IMR-90 (cell line): ENCODE results near the gene ACKR2. TPM values are rescaled to one million over a fixed set of nuclear protein-coding genes. Genes with fewer than 3 reads are reported as not detected.

Experiments
- ATAC-seq: fragments of 200-7000 bp; cut with Tn5 transposase; 2 replicates; pipeline ENCODE4 v1.9.1; 2020; ENCODE audit warnings: low read depth, mild to moderate bottlenecking, moderate library complexity
- BruUV-seq: library from RNA; stranded (reverse); fragments of 400-500 nt; replicated peaks from 2 replicates; lab custom pipeline; 2021; lab: Mats Ljungman, UMichigan
- CTCF ChIA-PET: fragments of 300-600 bp; formaldehyde crosslinking; extraction: SDS; loops from one replicate; lab custom pipeline; 2021; ENCODE audit warnings: antibody characterized with exemption; lab: Yijun Ruan, JAX
- POLR2A ChIA-PET: fragments of 300-600 bp; sonication (Branson Sonifier 250); formaldehyde crosslinking; loops from one replicate; lab custom pipeline; 2022; ENCODE audit warnings: antibody characterized with exemption; ENCODE audit not compliant: unreplicated experiment; lab: Charles Lee
- DNase-seq: peaks from one replicate; pipeline ENCODE4 v3.0.0; 2013
- H2AFZ ChIP-seq: replicated peaks from 2 replicates; pipeline ENCODE3; 2013; ENCODE audit warnings: low read length, mild to moderate bottlenecking; ENCODE audit not compliant: poor library complexity
- H2AK5ac ChIP-seq: 2 replicates; pipeline ENCODE4 v1.6.1; 2013; ENCODE audit warnings: low read depth, low read length, inconsistent platforms
- H2AK9ac ChIP-seq: replicated peaks from 2 replicates; pipeline ENCODE3; 2013; ENCODE audit warnings: mild to moderate bottlenecking, low read depth, low read length, moderate library complexity; ENCODE audit not compliant: poor library complexity
- H2BK120ac ChIP-seq: 2 replicates; pipeline ENCODE4 v1.6.1; 2013; ENCODE audit warnings: low read depth, low read length, inconsistent platforms
- H2BK15ac ChIP-seq: 3 replicates; pipeline ENCODE4 v1.6.1; 2013; ENCODE audit warnings: low read depth, low read length, inconsistent platforms
- H2BK20ac ChIP-seq: 2 replicates; pipeline ENCODE4 v1.6.1; 2013; ENCODE audit warnings: low read depth, mild to moderate bottlenecking, inconsistent platforms, low read length, moderate library complexity
- H2BK5ac ChIP-seq: 2 replicates; pipeline ENCODE4 v1.6.1; 2013; ENCODE audit warnings: mild to moderate bottlenecking, low read depth, low read length, inconsistent platforms; ENCODE audit not compliant: poor library complexity, severe bottlenecking
- H3K14ac ChIP-seq: replicated peaks from 2 replicates; pipeline ENCODE4 v1.6.1; 2013; ENCODE audit warnings: low read depth, low read length, inconsistent platforms
- H3K18ac ChIP-seq: 2 replicates; pipeline ENCODE4 v1.6.1; 2013; ENCODE audit warnings: low read depth, low read length, control low read depth
- H3K23ac ChIP-seq: 2 replicates; pipeline ENCODE4 v1.6.1; 2013; ENCODE audit warnings: low read depth, low read length, inconsistent platforms
- H3K27ac ChIP-seq: 2 replicates; pipeline ENCODE4 v1.5.1; 2013; ENCODE audit warnings: mild to moderate bottlenecking, control low read depth, low read length; ENCODE audit not compliant: insufficient read depth
- H3K27me3 ChIP-seq: 2 replicates; pipeline ENCODE4 v1.6.1; 2013; ENCODE audit warnings: low read length; ENCODE audit not compliant: control insufficient read depth, insufficient read depth
- H3K36me3 ChIP-seq: 2 replicates; pipeline ENCODE4 v1.6.1; 2013; ENCODE audit warnings: low read length, mixed read lengths; ENCODE audit not compliant: control insufficient read depth, insufficient read depth
- H3K4ac ChIP-seq: 2 replicates; pipeline ENCODE4 v1.6.1; 2013; ENCODE audit warnings: low read depth, low read length, inconsistent platforms
- H3K4me1 ChIP-seq: 2 replicates; pipeline ENCODE4 v1.6.1; 2013; ENCODE audit warnings: low read length, mixed read lengths; ENCODE audit not compliant: control insufficient read depth, insufficient read depth
- H3K4me2 ChIP-seq: 2 replicates; pipeline ENCODE4 v1.6.1; 2013; ENCODE audit warnings: low read depth, mild to moderate bottlenecking, control low read depth, low read length, moderate library complexity
- H3K4me3 ChIP-seq: 2 replicates; pipeline ENCODE4 v1.5.1; 2013; ENCODE audit warnings: low read depth, mild to moderate bottlenecking, control low read depth, low read length, moderate library complexity; ENCODE audit not compliant: insufficient read depth
- H3K56ac ChIP-seq: 2 replicates; pipeline ENCODE4 v1.6.1; 2013; ENCODE audit warnings: low read length, inconsistent platforms; ENCODE audit not compliant: insufficient read depth; ENCODE audit errors: extremely low read depth
- H3K79me1 ChIP-seq, 2 experiments: 2 replicates each; pipeline ENCODE4 v1.6.1; 2013; ENCODE audit warnings: low read length in 2 of 2, inconsistent platforms in 1 of 2, low read depth in 1 of 2
- H3K9ac ChIP-seq: 2 replicates; pipeline ENCODE4 v1.6.1; 2013; ENCODE audit warnings: low read depth, low read length, control low read depth
- H3K9me1 ChIP-seq: 2 replicates; pipeline ENCODE4 v1.6.1; 2013; ENCODE audit warnings: low read length, inconsistent platforms; ENCODE audit not compliant: insufficient read depth
- H3K9me3 ChIP-seq: 2 replicates; pipeline ENCODE4 v1.6.1; 2013; ENCODE audit warnings: low read length; ENCODE audit not compliant: control insufficient read depth, insufficient read depth
- H4K20me1 ChIP-seq: 2 replicates; pipeline ENCODE4 v1.6.1; 2013; ENCODE audit warnings: low read length, inconsistent platforms; ENCODE audit not compliant: insufficient read depth
- H4K5ac ChIP-seq: 2 replicates; pipeline ENCODE4 v1.6.1; 2013; ENCODE audit warnings: mild to moderate bottlenecking, low read depth, low read length, control low read depth
- H4K8ac ChIP-seq, 2 experiments: 2 replicates each; pipeline ENCODE4 v1.6.1; 2013; ENCODE audit warnings: low read depth in 2 of 2, low read length in 2 of 2, control low read depth in 1 of 2, inconsistent platforms in 1 of 2
- H4K91ac ChIP-seq: 2 replicates; pipeline ENCODE4 v1.6.1; 2013; ENCODE audit warnings: low read depth, low read length, inconsistent platforms; ENCODE audit not compliant: insufficient read depth
- MAZ ChIP-seq: IDR thresholded peaks from 2 replicates; pipeline ENCODE4 v1.6.1; 2012; ENCODE audit warnings: low read depth, mild to moderate bottlenecking, low read length, improper control_type of control experiment, moderate library complexity, borderline replicate concordance
- WGBS, 2 experiments: methylation state at CpG; one replicate each; pipeline versions ENCODE4 v1.1.5 to v1.1.7; 2013; ENCODE audit warnings: missing lambda C conversion rate in 2 of 2; ENCODE audit not compliant: insufficient read length in 1 of 2; ENCODE audit errors: extremely low coverage in 2 of 2; 5-methylcytosine and 5-hydroxymethylcytosine counted together
- dilution Hi-C: fragments of 300-500 bp; cut with HindIII; formaldehyde crosslinking; loops from one replicate; pipeline ENCODE4 v1.14.3; 2018; ENCODE audit warnings: low sequenced_read_pairs; ENCODE audit not compliant: unreplicated experiment
- in situ Hi-C: fragments of 300-500 bp; cut with MboI; formaldehyde crosslinking; loops from 3 replicates; pipeline ENCODE4 v1.14.3; 2019; ENCODE audit warnings: low sequenced_read_pairs, inconsistent platforms, mixed read lengths
- intact Hi-C: fragments of 100-400 bp; cut with micrococcal nuclease; formaldehyde crosslinking; loops from 2 replicates; pipeline ENCODE4 v1.10.0; 2022
- polyA plus RNA-seq, 3 experiments: library from polyadenylated mRNA; depleted of rRNA; stranded (reverse); fragments of >200 nt; gene quantifications; 2 replicates each; pipeline ENCODE4 v1.2.3, GENCODE V29; 2012; ENCODE audit warnings: low replicate concordance in 1 of 3
- total RNA-seq: library from RNA; depleted of rRNA; stranded (reverse); fragments of >200 nt; gene quantifications from 2 replicates; pipeline ENCODE4 v1.2.3, GENCODE V29; 2012

Gene ACKR2
- total and polyA plus RNA-seq, 2 of the 4 experiments (the other 2 are of a cell fraction), result 0.10 TPM; not detected in 1

- no peak overlapping the region for H2BK15ac ChIP-seq
- H3K9ac ChIP-seq, result no peak overlapping the region
- no peak overlapping the region for H2AK5ac ChIP-seq
- no peak overlapping the region for H2BK5ac ChIP-seq
- no peaks in the 10 kb centered on the region for H3K36me3 ChIP-seq
- no peak overlapping the region for H3K14ac ChIP-seq
- no peak overlapping the region for H3K4me2 ChIP-seq
- no peak for TF ChIP-seq MAZ
- intact Hi-C loops (no loop called here), in situ Hi-C loops (no loop called here), dilution Hi-C loops (no loop called here)
- ATAC-seq, result no peak
- H4K5ac ChIP-seq, result no peak overlapping the region
- H2AFZ ChIP-seq, result no peak overlapping the region
- no peaks in the 10 kb centered on the region for H4K20me1 ChIP-seq
- H3K9me1 ChIP-seq, result no peaks in the 10 kb centered on the region
- no TSS peak for BruUV-seq
- CTCF ChIA-PET, result interaction anchor here (1.0 kb wide), 1 partner anchor 11 kb away, joined by 3 read pairs; no protein-coding TSS in a partner anchor
- no peak overlapping the region for H3K27ac ChIP-seq
- no peak overlapping the region for H2AK9ac ChIP-seq
- no peak overlapping the region for H3K4ac ChIP-seq
- peaks cover 55% of the 10 kb centered on the region for H3K27me3 ChIP-seq
- no peak overlapping the region for H3K23ac ChIP-seq
- no peak overlapping the region for H2BK120ac ChIP-seq
- no peak overlapping the region for H4K91ac ChIP-seq
- no peaks in the 10 kb centered on the region for H3K79me1 ChIP-seq
- 60% methylated on average over 3 of the region's 3 CpGs; no CpG with 5 or more reads in 1 of the 2 experiments for WGBS, 2 experiments
- no peak overlapping the region for H3K18ac ChIP-seq
- no peak overlapping the region for H4K8ac ChIP-seq
- no peak overlapping the region for H2BK20ac ChIP-seq
- H3K9me3 ChIP-seq, result no peaks in the 10 kb centered on the region
- H3K4me3 ChIP-seq, result no peak overlapping the region
- POLR2A ChIA-PET, result no interaction called here
- no peaks in the 10 kb centered on the region for H3K4me1 ChIP-seq
- H3K56ac ChIP-seq, result no peak overlapping the region
- no peak for DNase-seq
These were observed 41.0 kb downstream of the ACKR2 start for GRCh38 chr3:42850263-42850662.
